Fibroblast of lung (primary cell): ENCODE measurements around the gene INSC. TPM values are rescaled to one million over a fixed set of nuclear protein-coding genes. Genes with fewer than 3 reads are reported as not detected.

Source experiments
- DNase-seq, 2 donors: peaks; one replicate each; pipeline versions ENCODE4 v3.0.0 to v3.0.0-alpha.2; 2010; ENCODE audit warnings: low read depth in 2 of 2
- H2AFZ ChIP-seq: 2 replicates; pipeline ENCODE4 v1.5.1; 2012; ENCODE audit warnings: low read length, control low read depth, inconsistent platforms
- H3K27ac ChIP-seq: 2 replicates; pipeline ENCODE4 v1.5.1; 2011; ENCODE audit warnings: low read length, control low read depth; ENCODE audit not compliant: insufficient read depth
- H3K27me3 ChIP-seq: 2 replicates; pipeline ENCODE4 v1.5.1; 2011; ENCODE audit warnings: mild to moderate bottlenecking, low read length; ENCODE audit not compliant: control insufficient read depth, insufficient read depth
- H3K36me3 ChIP-seq: 2 replicates; pipeline ENCODE4 v1.5.1; 2011; ENCODE audit warnings: low read length; ENCODE audit not compliant: control insufficient read depth, insufficient read depth
- H3K4me1 ChIP-seq: 2 replicates; pipeline ENCODE4 v1.5.1; 2011; ENCODE audit warnings: low read length; ENCODE audit not compliant: control insufficient read depth, insufficient read depth; ENCODE audit errors: extremely low read depth
- H3K4me2 ChIP-seq: 2 replicates; pipeline ENCODE4 v1.5.1; 2011; ENCODE audit warnings: low read length, control low read depth; ENCODE audit not compliant: insufficient read depth; ENCODE audit errors: extremely low read depth
- H3K4me3 ChIP-seq, 4 experiments: fragments of 200-600 bp in 1 of 4; sonication (generic) in 1 of 4; replicated peaks in 1 of 4; 2 replicates each; pipeline ENCODE4 v1.5.1; 2011 to 2016; ENCODE audit warnings: low read length in 4 of 4, low read depth in 3 of 4, mild to moderate bottlenecking in 3 of 4, control low read depth in 2 of 4, inconsistent platforms in 1 of 4, mixed read lengths in 1 of 4; ENCODE audit not compliant: insufficient read depth in 1 of 4; ENCODE audit errors: control extremely low read depth in 1 of 4
- H3K79me2 ChIP-seq: 2 replicates; pipeline ENCODE4 v1.5.1; 2012; ENCODE audit warnings: mild to moderate bottlenecking, low read length, inconsistent platforms; ENCODE audit not compliant: control insufficient read depth, insufficient read depth
- H3K9ac ChIP-seq: 2 replicates; pipeline ENCODE4 v1.5.1; 2011; ENCODE audit warnings: mild to moderate bottlenecking, low read length, control low read depth; ENCODE audit not compliant: insufficient read depth
- H3K9me3 ChIP-seq: 2 replicates; pipeline ENCODE4 v1.5.1; 2012; ENCODE audit warnings: low read depth, low read length; ENCODE audit not compliant: control insufficient read depth, insufficient read depth
- H4K20me1 ChIP-seq: 2 replicates; pipeline ENCODE4 v1.5.1; 2011; ENCODE audit warnings: low read length; ENCODE audit not compliant: control insufficient read depth, insufficient read depth; ENCODE audit errors: extremely low read depth
- EZH2 ChIP-seq: IDR thresholded peaks from 2 replicates; pipeline ENCODE4 v1.5.1; 2012; ENCODE audit warnings: low read length, control low read depth, mild to moderate bottlenecking; ENCODE audit errors: missing control alignments
- polyA plus RNA-seq, 2 donors: library from polyadenylated mRNA; depleted of rRNA in 1 of 2; stranded (reverse) in 1 of 2; unstranded in 1 of 2; fragments of >200 nt; gene quantifications; 2 replicates each; pipeline ENCODE4 v1.2.1, GENCODE V29; 2011 to 2012; ENCODE audit warnings: missing spikeins in 1 of 2
- total RNA-seq: library from RNA; depleted of rRNA; stranded (reverse); fragments of >200 nt; gene quantifications from 2 replicates; pipeline ENCODE4 v1.2.1, GENCODE V29; 2014
- TF ChIP-seq, protein P1 (sequence below), 2 donors: IDR thresholded peaks in 1 of 2; conservative IDR thresholded peaks in 1 of 2; 1 replicate in 1 of 2; 2 replicates in 1 of 2; pipeline ENCODE4 v1.5.1; 2011 to 2012; ENCODE audit warnings: low read length in 2 of 2, control low read depth in 1 of 2, inconsistent platforms in 1 of 2, low read depth in 1 of 2, mild to moderate bottlenecking in 1 of 2

Gene INSC
- total and polyA plus RNA-seq, 2 donors (not counting 1 experiment from before 2014, with no cell fraction given): 0.90 to 8.3 TPM

DNA sequence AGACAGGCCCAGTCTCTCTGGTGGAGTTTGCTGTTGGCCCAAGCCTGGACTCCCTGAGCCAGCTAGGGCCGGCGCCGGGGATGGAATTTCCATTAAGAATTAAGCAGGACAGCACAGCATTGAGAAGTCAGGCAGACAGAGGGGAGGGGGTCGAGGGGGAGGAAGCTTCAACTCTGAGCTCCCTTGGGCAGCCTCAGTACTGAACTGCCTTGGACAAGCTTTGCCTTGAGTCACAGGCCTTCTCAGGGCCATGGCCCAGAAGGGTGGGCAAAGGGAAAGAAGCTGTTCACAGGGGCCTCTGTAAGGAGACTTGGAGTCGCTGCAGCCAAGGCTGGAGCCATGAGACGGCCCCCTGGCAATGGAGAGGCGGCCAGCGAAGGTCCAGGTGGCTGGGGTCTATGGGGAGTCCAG lies 2.6 kb upstream of the INSC start:
- Histone ChIP-seq H3K9me3 (no peaks in the 10 kb centered on the region), H3K4me2 (no peak overlapping the region), H3K36me3 (no peaks in the 10 kb centered on the region), H4K20me1 (no peaks in the 10 kb centered on the region), H3K9ac (no peak overlapping the region), H3K4me3 (no peak overlapping the region), H3K79me2 (no peaks in the 10 kb centered on the region), H3K27ac (no peak overlapping the region), H3K4me1 (peaks cover 8% of the 10 kb centered on the region), H2AFZ (no peak overlapping the region), H3K27me3 (no peaks in the 10 kb centered on the region)
- TF ChIP-seq, protein P1, sequence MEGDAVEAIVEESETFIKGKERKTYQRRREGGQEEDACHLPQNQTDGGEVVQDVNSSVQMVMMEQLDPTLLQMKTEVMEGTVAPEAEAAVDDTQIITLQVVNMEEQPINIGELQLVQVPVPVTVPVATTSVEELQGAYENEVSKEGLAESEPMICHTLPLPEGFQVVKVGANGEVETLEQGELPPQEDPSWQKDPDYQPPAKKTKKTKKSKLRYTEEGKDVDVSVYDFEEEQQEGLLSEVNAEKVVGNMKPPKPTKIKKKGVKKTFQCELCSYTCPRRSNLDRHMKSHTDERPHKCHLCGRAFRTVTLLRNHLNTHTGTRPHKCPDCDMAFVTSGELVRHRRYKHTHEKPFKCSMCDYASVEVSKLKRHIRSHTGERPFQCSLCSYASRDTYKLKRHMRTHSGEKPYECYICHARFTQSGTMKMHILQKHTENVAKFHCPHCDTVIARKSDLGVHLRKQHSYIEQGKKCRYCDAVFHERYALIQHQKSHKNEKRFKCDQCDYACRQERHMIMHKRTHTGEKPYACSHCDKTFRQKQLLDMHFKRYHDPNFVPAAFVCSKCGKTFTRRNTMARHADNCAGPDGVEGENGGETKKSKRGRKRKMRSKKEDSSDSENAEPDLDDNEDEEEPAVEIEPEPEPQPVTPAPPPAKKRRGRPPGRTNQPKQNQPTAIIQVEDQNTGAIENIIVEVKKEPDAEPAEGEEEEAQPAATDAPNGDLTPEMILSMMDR (conservative IDR thresholded peaks at IDR 0.05 in 1 of 2, IDR thresholded peaks at IDR 0.05 in 1 of 2; ENCODE audit: low read depth in 1 of 2, low read length in 2 of 2): no peak
- TF ChIP-seq EZH2: no peak
- no peak for DNase-seq

DNA sequence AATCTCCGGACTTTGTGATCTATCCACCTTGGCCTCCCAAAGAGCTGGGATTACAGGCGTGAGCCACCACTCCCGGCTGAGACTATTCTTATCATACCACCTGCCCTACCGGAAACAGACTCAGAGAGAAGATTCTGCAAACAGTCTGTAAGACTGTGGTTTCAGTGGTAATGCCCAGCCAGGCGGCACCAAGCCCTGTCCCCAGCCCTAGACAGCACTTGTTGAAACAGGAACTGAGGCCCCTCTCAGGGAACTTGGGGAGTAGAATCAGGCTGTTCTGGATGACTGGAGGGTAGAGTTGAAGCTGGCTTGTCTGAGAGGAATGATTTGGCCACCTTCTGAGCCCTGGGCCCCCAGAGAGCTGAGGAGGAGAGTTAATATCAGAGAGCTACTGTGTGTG lies 1.3 kb upstream of the INSC start:
- H3K4me2 ChIP-seq: no peak overlapping the region
- H3K27me3 ChIP-seq: no peaks in the 10 kb centered on the region
- no peaks in the 10 kb centered on the region for H4K20me1 ChIP-seq
- H3K4me1 ChIP-seq: no peaks in the 10 kb centered on the region
- H3K27ac ChIP-seq: no peak overlapping the region
- no peak overlapping the region for H2AFZ ChIP-seq
- TF ChIP-seq EZH2: no peak
- TF ChIP-seq, protein P1 (conservative IDR thresholded peaks at IDR 0.05 in 1 of 2, IDR thresholded peaks at IDR 0.05 in 1 of 2; ENCODE audit: low read depth in 1 of 2, low read length in 2 of 2): no peak
- H3K36me3 ChIP-seq: no peaks in the 10 kb centered on the region
- no peak overlapping the region for H3K9ac ChIP-seq
- H3K79me2 ChIP-seq: no peaks in the 10 kb centered on the region
- DNase-seq: no peak
- no peaks in the 10 kb centered on the region for H3K9me3 ChIP-seq
- no peak overlapping the region for H3K4me3 ChIP-seq

DNA sequence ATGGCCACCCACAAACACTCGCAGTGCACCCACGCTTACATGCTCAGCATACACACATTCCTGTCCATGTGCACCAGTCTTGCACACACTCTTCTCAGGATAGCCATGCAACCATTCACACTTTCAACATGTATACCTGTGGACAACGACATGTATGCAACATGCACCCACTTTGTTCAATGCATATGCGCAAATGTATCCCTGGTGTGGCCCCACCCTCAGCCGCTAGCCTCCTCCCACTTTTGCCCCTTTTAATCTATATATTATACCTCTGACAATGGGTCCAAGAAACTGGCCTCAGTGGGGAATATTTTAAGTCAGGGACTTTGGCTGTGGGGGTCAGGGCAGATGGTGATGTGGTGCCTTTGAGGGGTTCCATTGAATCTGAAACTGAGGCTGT lies 963 bp downstream of the INSC start:
- no peaks in the 10 kb centered on the region for H3K4me1 ChIP-seq
- H3K9ac ChIP-seq: no peak overlapping the region
- no peaks in the 10 kb centered on the region for H3K36me3 ChIP-seq
- DNase-seq: no peak
- no peaks in the 10 kb centered on the region for H3K79me2 ChIP-seq
- no peaks in the 10 kb centered on the region for H4K20me1 ChIP-seq
- no peaks in the 10 kb centered on the region for H3K27me3 ChIP-seq
- H3K4me3 ChIP-seq: no peak overlapping the region
- H3K9me3 ChIP-seq: no peaks in the 10 kb centered on the region
- H3K27ac ChIP-seq: no peak overlapping the region
- no peak overlapping the region for H3K4me2 ChIP-seq
- H2AFZ ChIP-seq: no peak overlapping the region
- no peak for TF ChIP-seq EZH2
- TF ChIP-seq, protein P1 (conservative IDR thresholded peaks at IDR 0.05 in 1 of 2, IDR thresholded peaks at IDR 0.05 in 1 of 2; ENCODE audit: low read depth in 1 of 2, low read length in 2 of 2): no peak
